H1 (cell line): ENCODE measurements around the gene SIX1. TPM values are rescaled to one million over a fixed set of nuclear protein-coding genes. Genes with fewer than 3 reads are reported as not detected.

Source experiments
- CTCF ChIA-PET: fragments of 300-600 bp; sonication (Branson Sonifier 250); formaldehyde crosslinking; loops from one replicate; lab custom pipeline; 2021; ENCODE audit not compliant: partially characterized antibody; lab: Charles Lee
- POLR2A ChIA-PET: fragments of 300-600 bp; sonication (Branson Sonifier 250); formaldehyde crosslinking; loops from one replicate; lab custom pipeline; 2021; ENCODE audit warnings: inconsistent platforms; ENCODE audit not compliant: partially characterized antibody; lab: Charles Lee
- DNase-seq, 2 experiments: peaks; one replicate each; pipeline versions ENCODE4 v3.0.0 to v3.0.0-alpha.2; 2010 to 2022; ENCODE audit warnings: low spot score in 2 of 2, low read depth in 1 of 2, mixed read lengths in 1 of 2
- FAIRE-seq: peaks from 2 replicates; lab custom pipeline; 2011; peaks lifted over from hg19 to GRCh38; lab: Jason Lieb, UNC
- H2AFZ ChIP-seq: 2 replicates; pipeline ENCODE4 v1.8.1; 2012; ENCODE audit warnings: low read length, inconsistent platforms
- H2AK5ac ChIP-seq: 2 replicates; pipeline ENCODE4 v1.6.1; 2013; ENCODE audit warnings: low read depth, low read length
- H2BK120ac ChIP-seq: replicated peaks from 2 replicates; pipeline ENCODE3; 2013; ENCODE audit warnings: low read depth, low read length, inconsistent platforms
- H2BK12ac ChIP-seq: 2 replicates; pipeline ENCODE4 v1.6.1; 2013; ENCODE audit warnings: low read depth, low read length
- H2BK15ac ChIP-seq: 2 replicates; pipeline ENCODE4 v1.6.1; 2013; ENCODE audit warnings: low read length
- H2BK20ac ChIP-seq: 2 replicates; pipeline ENCODE4 v1.6.1; 2013; ENCODE audit warnings: low read length
- H2BK5ac ChIP-seq: 2 replicates; pipeline ENCODE4 v1.6.1; 2013; ENCODE audit warnings: low read depth, low read length
- H3K14ac ChIP-seq: 2 replicates; pipeline ENCODE4 v1.6.1; 2013; ENCODE audit warnings: inconsistent platforms; ENCODE audit not compliant: insufficient read length
- H3K18ac ChIP-seq: 2 replicates; pipeline ENCODE4 v1.6.1; 2013; ENCODE audit warnings: low read length; ENCODE audit errors: extremely low read depth
- H3K23ac ChIP-seq: 2 replicates; pipeline ENCODE4 v1.6.1; 2013; ENCODE audit warnings: inconsistent platforms; ENCODE audit not compliant: insufficient read length
- H3K23me2 ChIP-seq: 2 replicates; pipeline ENCODE4 v1.6.1; 2013; ENCODE audit warnings: low read depth, low read length
- H3K27ac ChIP-seq: 2 replicates; pipeline ENCODE4 v1.6.1; 2011; ENCODE audit warnings: low read depth, low read length, inconsistent platforms
- H3K27me3 ChIP-seq, 4 experiments: replicated peaks in 1 of 4; 1 replicate in 1 of 4; 2 replicates in 3 of 4; pipeline versions ENCODE4 v1.6.1 to v1.8.1; 2011 to 2013; ENCODE audit warnings: low read length in 3 of 4, mild to moderate bottlenecking in 3 of 4, inconsistent platforms in 2 of 4, mixed read lengths in 2 of 4, moderate library complexity in 1 of 4; ENCODE audit not compliant: control insufficient read depth in 3 of 4, insufficient read depth in 3 of 4; ENCODE audit errors: extremely low read depth in 1 of 4
- H3K36me3 ChIP-seq, 4 experiments: 2 replicates each; pipeline versions ENCODE4 v1.6.1 to v1.8.1; 2011 to 2013; ENCODE audit warnings: mild to moderate bottlenecking in 4 of 4, low read length in 3 of 4, moderate library complexity in 2 of 4, control low read depth in 1 of 4, inconsistent platforms in 1 of 4; ENCODE audit not compliant: insufficient read depth in 4 of 4, control insufficient read depth in 2 of 4
- H3K4ac ChIP-seq: replicated peaks from 2 replicates; pipeline ENCODE3; 2013; ENCODE audit warnings: low read length, low read depth, mixed read lengths, inconsistent platforms; ENCODE audit not compliant: insufficient read length
- H3K4me1 ChIP-seq, 4 experiments: replicated peaks in 1 of 4; 1 replicate in 1 of 4; 2 replicates in 3 of 4; pipeline versions ENCODE4 v1.6.1 to v1.8.1; 2011 to 2013; ENCODE audit warnings: low read length in 3 of 4, inconsistent platforms in 2 of 4, mixed read lengths in 1 of 4; ENCODE audit not compliant: insufficient read depth in 4 of 4, control insufficient read depth in 3 of 4
- H3K4me2 ChIP-seq, 2 experiments: 2 replicates each; pipeline versions ENCODE4 v1.6.1 to v1.8.1; 2011 to 2013; ENCODE audit warnings: low read depth in 2 of 2, low read length in 2 of 2, control low read depth in 1 of 2, inconsistent platforms in 1 of 2, mild to moderate bottlenecking in 1 of 2; ENCODE audit not compliant: insufficient read depth in 1 of 2
- H3K4me3 ChIP-seq, 4 experiments: fragments of 200-600, 300-600 bp in 1 of 4; sonication (generic), shearing (Covaris generic), sonication (Bioruptor Twin) in 1 of 4; 2 replicates each; pipeline versions ENCODE4 v1.5.1 to v1.8.1; 2011 to 2016; ENCODE audit warnings: low read length in 4 of 4, low read depth in 3 of 4, control low read depth in 2 of 4, inconsistent platforms in 2 of 4, mild to moderate bottlenecking in 2 of 4, mixed read lengths in 1 of 4, moderate library complexity in 1 of 4; ENCODE audit not compliant: insufficient read depth in 2 of 4; ENCODE audit errors: extremely low read depth in 1 of 4
- H3K56ac ChIP-seq: replicated peaks from 2 replicates; pipeline ENCODE3; 2013; ENCODE audit warnings: low read depth, mild to moderate bottlenecking, mixed read lengths, low read length, inconsistent platforms; ENCODE audit not compliant: insufficient read length
- H3K79me1 ChIP-seq: 2 replicates; pipeline ENCODE4 v1.6.1; 2013; ENCODE audit warnings: low read depth, low read length, control low read depth
- H3K79me2 ChIP-seq, 2 experiments: 2 replicates each; pipeline versions ENCODE4 v1.6.1 to v1.8.1; 2012 to 2013; ENCODE audit warnings: low read length in 2 of 2, mild to moderate bottlenecking in 2 of 2, inconsistent platforms in 1 of 2; ENCODE audit not compliant: insufficient read depth in 2 of 2, control insufficient read depth in 1 of 2
- H3K9ac ChIP-seq, 4 experiments: replicated peaks in 1 of 4; 1 replicate in 1 of 4; 2 replicates in 3 of 4; pipeline versions ENCODE4 v1.6.1 to v1.8.1; 2011 to 2013; ENCODE audit warnings: low read depth in 3 of 4, low read length in 3 of 4, control low read depth in 2 of 4, mild to moderate bottlenecking in 2 of 4, moderate library complexity in 2 of 4, inconsistent platforms in 1 of 4; ENCODE audit errors: extremely low read depth in 1 of 4
- H3K9me3 ChIP-seq, 2 experiments: 2 replicates each; pipeline versions ENCODE4 v1.6.1 to v1.8.1; 2012 to 2013; ENCODE audit warnings: mild to moderate bottlenecking in 2 of 2, moderate library complexity in 2 of 2, control low read depth in 1 of 2, inconsistent platforms in 1 of 2, low read depth in 1 of 2, low read length in 1 of 2, mixed read lengths in 1 of 2; ENCODE audit not compliant: insufficient read depth in 2 of 2
- H4K20me1 ChIP-seq, 2 experiments: replicated peaks in 1 of 2; 2 replicates each; pipeline versions ENCODE3 to v1.8.1; 2011 to 2013; ENCODE audit warnings: inconsistent platforms in 2 of 2, low read length in 2 of 2, mild to moderate bottlenecking in 1 of 2; ENCODE audit not compliant: insufficient read depth in 2 of 2, control insufficient read depth in 1 of 2
- H4K5ac ChIP-seq: 2 replicates; pipeline ENCODE4 v1.6.1; 2013; ENCODE audit warnings: low read length, low read depth, mixed read lengths, inconsistent platforms; ENCODE audit not compliant: insufficient read length
- H4K8ac ChIP-seq: 2 replicates; pipeline ENCODE4 v1.8.0; 2013; ENCODE audit warnings: mild to moderate bottlenecking, moderate library complexity, low read length, inconsistent platforms; ENCODE audit not compliant: insufficient read depth; ENCODE audit errors: extremely low read depth
- H4K91ac ChIP-seq: replicated peaks from 2 replicates; pipeline ENCODE3; 2013; ENCODE audit warnings: low read length, mixed read lengths, inconsistent platforms; ENCODE audit not compliant: insufficient read length
- CBX5 ChIP-seq: fragments of 300-800, 300-1000 bp; sonication (generic); IDR thresholded peaks from 2 replicates; pipeline ENCODE4 v1.7.1; 2016; ENCODE audit warnings: antibody characterized with exemption, low read length, low read depth
- FOSL1 ChIP-seq: IDR thresholded peaks from 2 replicates; pipeline ENCODE4 v1.6.1; 2011; ENCODE audit warnings: mild to moderate bottlenecking, low read depth, low read length, moderate library complexity; ENCODE audit not compliant: insufficient read depth
- MAX ChIP-seq: IDR thresholded peaks from 2 replicates; pipeline ENCODE4 v1.6.1; 2012; ENCODE audit warnings: inconsistent platforms
- RXRA ChIP-seq: IDR thresholded peaks from 2 replicates; pipeline ENCODE4 v1.6.1; 2011; ENCODE audit warnings: low read depth, mild to moderate bottlenecking, low read length, moderate library complexity; ENCODE audit not compliant: insufficient read depth
- SIN3A ChIP-seq, 2 experiments: IDR thresholded peaks in 1 of 2; conservative IDR thresholded peaks in 1 of 2; 2 replicates each; pipeline ENCODE4 v1.6.1; 2011 to 2012; ENCODE audit warnings: low read length in 2 of 2, improper control_type of control experiment in 1 of 2, low read depth in 1 of 2, mild to moderate bottlenecking in 1 of 2
- SUZ12 ChIP-seq: fragments of 200-600 bp; sonication (generic); IDR thresholded peaks from 2 replicates; pipeline ENCODE4 v1.6.1; 2012; ENCODE audit warnings: mild to moderate bottlenecking, inconsistent platforms, low read length, moderate library complexity, mixed read lengths
- TAF1 ChIP-seq: IDR thresholded peaks from 2 replicates; pipeline ENCODE4 v1.6.1; 2011; ENCODE audit warnings: mild to moderate bottlenecking, low read depth, low read length
- WGBS, 2 experiments: shearing (Covaris generic) in 1 of 2; methylation state at CpG; one replicate each; pipeline versions ENCODE4 v1.1.6 to v1.1.7; 2013 to 2015; ENCODE audit warnings: low lambda C conversion rate in 2 of 2, mixed read lengths in 2 of 2, inconsistent platforms in 1 of 2, low coverage in 1 of 2, missing lambda C conversion rate in 1 of 2; ENCODE audit not compliant: insufficient replicate concordance in 2 of 2, insufficient coverage in 1 of 2, insufficient read length in 1 of 2; ENCODE audit errors: extremely low coverage in 1 of 2, missing lambda C conversion rate in 1 of 2; 5-methylcytosine and 5-hydroxymethylcytosine counted together
- polyA plus RNA-seq, 7 experiments: library from polyadenylated mRNA; depleted of rRNA in 3 of 7; stranded (reverse) in 5 of 7; unstranded in 2 of 7; fragments of >200 nt in 5 of 7; fragments of 200-250 nt in 2 of 7; gene quantifications; 1 replicate in 5 of 7; 2 replicates in 1 of 7; 4 replicates in 1 of 7; pipeline versions ENCODE4 v1.2.1 to v1.2.3, GENCODE V29; 2011 to 2013; ENCODE audit warnings: missing spikeins in 2 of 7, mixed read lengths in 2 of 7
- total RNA-seq: library from RNA; stranded (reverse); fragmentation: NEBNext Ultra II Directional; extraction: Animal tissue kit (Norgen Biotek cat#: 25700); gene quantifications from 2 replicates; pipeline ENCODE4 v1.2.1, GENCODE V29; 2021

The SIX1 gene
- total and polyA plus RNA-seq, 2 of the 8 experiments (the other 6 are each of a cell fraction or from before 2014, with no cell fraction given) = 0.03 to 0.69 TPM

DNA sequence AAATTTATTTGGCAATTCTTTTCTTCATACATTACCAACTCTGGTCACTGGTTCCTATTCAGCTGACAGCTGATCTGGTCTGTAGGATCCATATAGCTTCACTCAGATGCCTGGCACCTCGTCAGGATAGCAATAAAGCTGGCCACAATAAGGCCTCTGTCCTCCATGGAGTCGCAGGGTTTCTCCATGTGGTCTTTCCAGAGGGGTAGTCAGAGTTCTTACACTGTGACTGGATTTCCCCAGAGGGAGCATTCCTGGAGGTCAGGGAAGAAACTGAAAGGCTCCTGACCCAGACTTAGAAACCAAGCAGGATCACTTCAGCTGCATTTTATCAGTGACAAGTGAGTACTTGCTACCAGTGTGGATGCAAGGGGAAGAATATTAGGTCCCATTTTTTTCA lies 34.9 kb upstream of the SIX1 start:
- Histone ChIP-seq H4K20me1 (no peaks in the 10 kb centered on the region), H2AK5ac (no peak overlapping the region), H2AFZ (no peak overlapping the region), H3K56ac (no peak overlapping the region), H3K36me3 (no peaks in the 10 kb centered on the region), H4K91ac (no peak overlapping the region), H3K9me3 (no peaks in the 10 kb centered on the region), H3K9ac (no peak overlapping the region), H3K18ac (no peak overlapping the region), H3K23ac (no peak overlapping the region), H4K8ac (no peak overlapping the region), H2BK12ac (no peak overlapping the region), H3K27ac (no peak overlapping the region), H3K4me3 (no peak overlapping the region), H3K79me2 (no peaks in the 10 kb centered on the region), H4K5ac (no peak overlapping the region), H3K79me1 (no peaks in the 10 kb centered on the region), H3K4me1 (peaks cover 2 to 9% (median 6%) of the 10 kb centered on the region in 4 experiments; a peak in 6 of 7 replicates), H2BK120ac (no peak overlapping the region), H2BK20ac (no peak overlapping the region), H2BK15ac (no peak overlapping the region), H3K4ac (no peak overlapping the region), H3K27me3 (no peaks in the 10 kb centered on the region), H3K23me2 (no peaks in the 10 kb centered on the region), H2BK5ac (no peak overlapping the region), H3K4me2 (no peak overlapping the region), H3K14ac (no peak overlapping the region)
- ChIA-PET CTCF (interaction anchor here (1.0 kb wide), 1 partner anchor 15 kb away, joined by 3 read pairs; no protein-coding TSS in a partner anchor), POLR2A (interaction anchor here (1.2 kb wide), 1 partner anchor 39 kb away, joined by 3 read pairs; no protein-coding TSS in a partner anchor)
- 86% methylated on average over 2 of the region's 2 CpGs; no CpG with 5 or more reads in 1 of the 2 experiments for WGBS, 2 experiments
- DNase-seq (no peak), FAIRE-seq (no peak)
- TF ChIP-seq MAX = no peak
- TF ChIP-seq FOSL1 = no peak
- TF ChIP-seq RXRA = no peak
- no peak for TF ChIP-seq CBX5
- no peak for TF ChIP-seq SIN3A (conservative IDR thresholded peaks at IDR 0.05 in 1 of 2, IDR thresholded peaks at IDR 0.05 in 1 of 2; ENCODE audit: low read depth in 1 of 2, low read length in 2 of 2)
- TF ChIP-seq SUZ12 = no peak
- no peak for TF ChIP-seq TAF1
